Mucosa of descending colon (tissue), 3 donors: ENCODE measurements around the gene ZNF423. TPM values are rescaled to one million over a fixed set of nuclear protein-coding genes. Genes with fewer than 3 reads are reported as not detected.

Experiments
- ATAC-seq: fragments of 200-7000 bp; cut with Tn5 transposase; one replicate; pipeline ENCODE4 v1.9.1; 2020; ENCODE audit warnings: mild to moderate bottlenecking, moderate library complexity
- DNase-seq, 3 donors: peaks; one replicate each; pipeline ENCODE4 v3.0.0-alpha.2; 2020
- H3K36me3 ChIP-seq: fragments of 200-600 bp; one replicate; pipeline ENCODE4 v1.8.0; 2021; ENCODE audit warnings: low read depth, mild to moderate bottlenecking
- H3K4me1 ChIP-seq: fragments of 200-600 bp; one replicate; pipeline ENCODE4 v1.8.0; 2021; ENCODE audit warnings: low read depth, mild to moderate bottlenecking
- H3K4me3 ChIP-seq: fragments of 200-600 bp; one replicate; pipeline ENCODE4 v1.8.0; 2021; ENCODE audit warnings: mild to moderate bottlenecking
- H3K9me3 ChIP-seq: fragments of 200-600 bp; one replicate; pipeline ENCODE4 v1.8.0; 2021; ENCODE audit warnings: mild to moderate bottlenecking
- intact Hi-C, 2 donors: fragments of 100-400 bp; cut with DNase I in 1 of 2; cut with micrococcal nuclease in 1 of 2; formaldehyde crosslinking; loops; one replicate each; pipeline versions ENCODE4 v1.11.0 to v1.11.1; 2022; cut with DNase I, micrococcal nuclease
- total RNA-seq, 3 donors: library from RNA; stranded (reverse); fragmentation: NEBNext Ultra II Directional in 2 of 3; extraction: Animal tissue kit (Norgen Biotek cat#: 25700) in 2 of 3; gene quantifications; one replicate each; pipeline versions ENCODE4 v1.2.1 to v1.2.4, GENCODE V29; 2021 to 2023
- TF ChIP-seq, protein P1 (sequence below): fragments of 200-600 bp; IDR thresholded peaks from one replicate; pipeline ENCODE4 v1.8.0; 2022; ENCODE audit warnings: antibody characterized with exemption, mild to moderate bottlenecking
- donor health status: DM: no; HTN: no; CAD: no; lungs with moderate emphysema.
- donor health status: DM: no; HTN: no; CAD: no.
- donor health status: DM: no; HTN: yes; CAD: no.

Gene ZNF423
- total RNA-seq, 3 donors from 2014 or later, result 6.7 to 11.6 (median 11.0) TPM

GRCh38 chr16:49701065-49701685 lies 154.7 kb downstream of the ZNF423 start:
- Histone ChIP-seq H3K4me1 (no peaks in the 10 kb centered on the region), H3K4me3 (no peak overlapping the region), H3K9me3 (no peaks in the 10 kb centered on the region), H3K36me3 (no peaks in the 10 kb centered on the region)
- ATAC-seq, result no peak
- intact Hi-C loops, result no loop called here
- TF ChIP-seq, protein P1, sequence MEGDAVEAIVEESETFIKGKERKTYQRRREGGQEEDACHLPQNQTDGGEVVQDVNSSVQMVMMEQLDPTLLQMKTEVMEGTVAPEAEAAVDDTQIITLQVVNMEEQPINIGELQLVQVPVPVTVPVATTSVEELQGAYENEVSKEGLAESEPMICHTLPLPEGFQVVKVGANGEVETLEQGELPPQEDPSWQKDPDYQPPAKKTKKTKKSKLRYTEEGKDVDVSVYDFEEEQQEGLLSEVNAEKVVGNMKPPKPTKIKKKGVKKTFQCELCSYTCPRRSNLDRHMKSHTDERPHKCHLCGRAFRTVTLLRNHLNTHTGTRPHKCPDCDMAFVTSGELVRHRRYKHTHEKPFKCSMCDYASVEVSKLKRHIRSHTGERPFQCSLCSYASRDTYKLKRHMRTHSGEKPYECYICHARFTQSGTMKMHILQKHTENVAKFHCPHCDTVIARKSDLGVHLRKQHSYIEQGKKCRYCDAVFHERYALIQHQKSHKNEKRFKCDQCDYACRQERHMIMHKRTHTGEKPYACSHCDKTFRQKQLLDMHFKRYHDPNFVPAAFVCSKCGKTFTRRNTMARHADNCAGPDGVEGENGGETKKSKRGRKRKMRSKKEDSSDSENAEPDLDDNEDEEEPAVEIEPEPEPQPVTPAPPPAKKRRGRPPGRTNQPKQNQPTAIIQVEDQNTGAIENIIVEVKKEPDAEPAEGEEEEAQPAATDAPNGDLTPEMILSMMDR, result no peak
- no peak for DNase-seq

DNA sequence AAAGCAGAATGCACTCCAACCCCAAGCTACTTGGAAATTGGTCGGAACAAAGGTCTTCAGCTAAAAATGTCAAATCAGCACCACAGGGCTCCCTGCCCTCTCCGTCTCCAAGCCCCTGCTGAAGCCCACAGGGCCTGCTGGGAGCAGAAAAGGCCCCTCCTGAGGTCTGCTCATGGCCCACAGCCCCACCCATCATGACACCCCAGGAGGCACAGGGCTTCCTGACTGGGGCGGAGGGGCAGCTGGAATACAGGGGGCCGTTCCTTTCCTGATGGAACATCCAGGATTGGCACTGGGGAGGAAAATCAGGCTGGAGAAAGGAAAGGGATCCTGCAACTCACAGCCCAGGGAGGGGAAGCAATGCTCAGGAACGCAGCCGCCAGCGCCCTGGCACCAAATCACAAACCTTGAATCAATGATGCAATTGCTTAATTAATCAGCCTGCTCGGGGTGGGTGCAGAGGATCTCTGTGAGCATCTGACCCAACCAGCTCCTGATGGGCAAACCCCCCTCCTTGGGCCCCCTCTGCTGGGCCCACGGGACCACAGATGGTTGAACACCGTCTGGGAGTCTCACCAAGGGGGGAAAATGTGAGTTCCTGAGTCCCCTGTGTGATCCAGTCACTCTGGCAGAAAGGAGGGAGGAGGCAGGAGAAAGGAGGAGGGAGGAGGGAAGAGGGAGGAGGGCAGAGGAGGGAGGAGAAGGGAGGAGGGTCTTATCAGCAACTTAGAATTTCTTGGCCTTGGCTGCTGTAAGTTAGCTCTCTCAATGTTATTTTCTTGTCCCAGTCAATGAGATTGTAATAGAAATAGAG lies 155.5 kb downstream of the ZNF423 start:
- DNase-seq (no peak), ATAC-seq (no peak)
- Histone ChIP-seq H3K4me3 (no peak overlapping the region), H3K4me1 (no peaks in the 10 kb centered on the region), H3K9me3 (no peaks in the 10 kb centered on the region), H3K36me3 (no peaks in the 10 kb centered on the region)
- intact Hi-C loops, result no loop called here
- TF ChIP-seq, protein P1, result no peak

- Histone ChIP-seq H3K9me3 (no peaks in the 10 kb centered on the region), H3K36me3 (no peaks in the 10 kb centered on the region), H3K4me3 (no peak overlapping the region), H3K4me1 (no peaks in the 10 kb centered on the region)
- TF ChIP-seq, protein P1, result no peak
- no peak for DNase-seq
- intact Hi-C loops, result no loop called here
- no peak for ATAC-seq
These were observed 156.1 kb downstream of the ZNF423 start for GRCh38 chr16:49699841-49700175.

DNA sequence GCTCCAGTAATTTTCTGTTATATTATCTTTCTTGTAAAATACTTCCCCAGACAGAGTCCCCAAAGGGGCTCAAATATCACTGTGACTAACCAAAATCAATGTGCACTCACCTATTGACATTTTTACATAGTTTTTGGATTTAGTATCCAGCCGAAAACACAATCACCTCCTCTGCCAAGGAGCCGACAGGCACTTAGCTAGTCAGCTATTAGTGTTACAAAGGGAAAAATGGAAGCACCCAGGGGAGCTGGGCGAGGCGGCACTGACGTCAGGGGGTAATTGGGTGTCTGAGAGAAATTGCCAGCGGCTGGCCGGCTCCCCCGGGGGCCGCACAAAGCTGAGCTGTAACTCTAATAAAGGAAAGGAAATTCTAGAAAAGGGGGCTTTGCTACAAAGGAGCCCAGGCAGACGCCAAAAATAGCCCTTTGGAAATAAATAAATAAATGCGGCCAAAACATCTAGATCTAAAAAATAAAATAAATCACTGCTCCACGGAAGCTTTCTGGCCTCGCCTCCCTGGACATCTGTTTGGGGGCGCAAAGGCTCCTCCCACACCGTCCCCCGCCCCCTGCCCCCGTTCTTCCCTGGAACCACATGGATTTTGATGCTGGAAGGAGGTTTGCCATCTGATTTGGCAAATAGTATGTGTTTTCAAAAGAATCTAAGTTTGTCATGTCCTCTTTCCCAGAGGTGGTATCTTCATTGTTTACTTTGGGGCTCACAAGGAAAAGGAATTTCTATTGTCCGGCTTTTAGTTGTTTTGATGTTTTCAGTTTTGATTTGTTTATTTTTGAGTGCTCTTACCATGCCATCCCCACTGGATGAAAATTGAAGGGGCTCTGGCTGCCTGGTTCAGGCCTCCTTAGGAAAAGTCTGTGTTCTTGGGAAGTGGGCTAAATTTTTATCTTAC lies 156.7 kb downstream of the ZNF423 start:
- DNase-seq (peak in 1 of 3 donors; percentile 7), ATAC-seq (no peak)
- Histone ChIP-seq H3K4me3 (no peak overlapping the region), H3K36me3 (no peaks in the 10 kb centered on the region), H3K9me3 (no peaks in the 10 kb centered on the region), H3K4me1 (no peaks in the 10 kb centered on the region)
- intact Hi-C loops, result no loop called here
- TF ChIP-seq, protein P1, result no peak

GRCh38 chr16:49698453-49698815 lies 157.5 kb downstream of the ZNF423 start:
- intact Hi-C loops, result no loop called here
- TF ChIP-seq, protein P1, result no peak
- H3K4me3 ChIP-seq, result no peak overlapping the region
- no peaks in the 10 kb centered on the region for H3K9me3 ChIP-seq
- H3K4me1 ChIP-seq, result no peaks in the 10 kb centered on the region
- ATAC-seq, result no peak
- no peak for DNase-seq
- H3K36me3 ChIP-seq, result no peaks in the 10 kb centered on the region
